HepG2 (cell line): ENCODE data around the gene CAPZB. TPM values are rescaled to one million over a fixed set of nuclear protein-coding genes. Genes with fewer than 3 reads are reported as not detected.

Experiments
- AKAP8 ChIP-seq: sonication (generic); formaldehyde crosslinking; IDR thresholded peaks from 2 replicates; pipeline ENCODE4 v1.5.1; 2020; ENCODE audit warnings: mild to moderate bottlenecking, missing genetic modification reagents
- FIP1L1 ChIP-seq: fragments of 200-400 bp; formaldehyde crosslinking; IDR thresholded peaks from 2 replicates; pipeline ENCODE4 v1.6.1; 2018; ENCODE audit warnings: low read depth, mild to moderate bottlenecking, low read length, moderate library complexity, borderline replicate concordance; ENCODE audit not compliant: insufficient read depth
- MLXIP ChIP-seq: sonication (generic); formaldehyde crosslinking; IDR thresholded peaks from 2 replicates; pipeline ENCODE4 v1.9.0; 2021; ENCODE audit warnings: missing genetic modification reagents, borderline replicate concordance
- NFE2L1 ChIP-seq: sonication (generic); formaldehyde crosslinking; IDR thresholded peaks from 2 replicates; pipeline ENCODE4 v1.4.0; 2020; ENCODE audit warnings: missing genetic modification reagents, mild to moderate bottlenecking, borderline replicate concordance
- NFRKB ChIP-seq: fragments of 450-650 bp; IDR thresholded peaks from 2 replicates; pipeline ENCODE4 v1.6.1; 2017
- SAFB2 ChIP-seq: sonication (generic); formaldehyde crosslinking; IDR thresholded peaks from 2 replicates; pipeline ENCODE4 v1.5.1; 2020; ENCODE audit warnings: missing genetic modification reagents, low read depth, mild to moderate bottlenecking, borderline replicate concordance
- SNAPC2 ChIP-seq: sonication (generic); formaldehyde crosslinking; IDR thresholded peaks from 2 replicates; pipeline ENCODE4 v1.8.1; 2022; ENCODE audit warnings: mild to moderate bottlenecking, missing genetic modification reagents
- TSC22D2 ChIP-seq: sonication (generic); formaldehyde crosslinking; IDR thresholded peaks from 2 replicates; pipeline ENCODE4 v1.5.1; 2020; ENCODE audit warnings: missing genetic modification reagents, mild to moderate bottlenecking, borderline replicate concordance
- XRCC5 ChIP-seq: fragments of 200-400 bp; formaldehyde crosslinking; optimal IDR thresholded peaks from 2 replicates; pipeline ENCODE3; 2017; ENCODE audit warnings: mild to moderate bottlenecking, low read length
- ZBTB40 ChIP-seq, 2 experiments: fragments of 450-650 bp in 1 of 2; sonication (generic) in 1 of 2; formaldehyde crosslinking in 1 of 2; IDR thresholded peaks; 2 replicates each; pipeline versions ENCODE4 v1.6.1 to v1.8.0; 2016 to 2022; ENCODE audit warnings: antibody characterized with exemption in 1 of 2, mild to moderate bottlenecking in 1 of 2, missing genetic modification reagents in 1 of 2
- ZC3H13 ChIP-seq: sonication (generic); formaldehyde crosslinking; IDR thresholded peaks from 2 replicates; pipeline ENCODE4 v1.8.1; 2023; ENCODE audit warnings: mild to moderate bottlenecking, missing genetic modification reagents, moderate library complexity
- ZNF230 ChIP-seq: sonication (generic); formaldehyde crosslinking; IDR thresholded peaks from 2 replicates; pipeline ENCODE4 v1.4.0; 2020; ENCODE audit warnings: mild to moderate bottlenecking, missing genetic modification reagents
- ZNF24 ChIP-seq: fragments of 450-650 bp; IDR thresholded peaks from 2 replicates; pipeline ENCODE4 v1.6.1; 2017; ENCODE audit warnings: antibody characterized with exemption, mild to moderate bottlenecking
- ZNF260 ChIP-seq: sonication (generic); formaldehyde crosslinking; IDR thresholded peaks from 2 replicates; pipeline ENCODE4 v1.4.0; 2020; ENCODE audit warnings: missing genetic modification reagents, low read depth, mild to moderate bottlenecking, borderline replicate concordance
- ZNF749 ChIP-seq: sonication (generic); formaldehyde crosslinking; IDR thresholded peaks from 2 replicates; pipeline ENCODE4 v1.8.0; 2022; ENCODE audit warnings: mild to moderate bottlenecking, missing genetic modification reagents, moderate library complexity, borderline replicate concordance
- ZNF776 ChIP-seq: sonication (generic); formaldehyde crosslinking; IDR thresholded peaks from 2 replicates; pipeline ENCODE4 v1.4.0; 2020; ENCODE audit warnings: mild to moderate bottlenecking, missing genetic modification reagents
- ZSCAN31 ChIP-seq: sonication (generic); formaldehyde crosslinking; IDR thresholded peaks from 2 replicates; pipeline ENCODE4 v1.5.0; 2020; ENCODE audit warnings: low read depth, mild to moderate bottlenecking, missing genetic modification reagents
- polyA plus RNA-seq, 8 experiments: library from polyadenylated mRNA; depleted of rRNA in 3 of 8; stranded (reverse) in 7 of 8; unstranded in 1 of 8; fragments of >200 nt; fragmentation: Illumina TruSeq in 4 of 8; extraction: Trizol in 4 of 8; gene quantifications; 2 replicates each; pipeline versions ENCODE4 v1.2.1 to v1.2.3, GENCODE V29; 2011 to 2016; ENCODE audit warnings: low read depth in 4 of 8, missing spikeins in 1 of 8, mixed read lengths in 1 of 8; ENCODE audit not compliant: insufficient read depth in 1 of 8
- total RNA-seq, 5 experiments: library from RNA; depleted of rRNA; stranded (reverse); fragments of >200 nt; fragmentation: Illumina TruSeq; extraction: Trizol; gene quantifications; 2 replicates each; pipeline ENCODE4 v1.2.3, GENCODE V29; 2016; ENCODE audit warnings: low read depth in 1 of 5

Gene CAPZB
- total and polyA plus RNA-seq, 2 of the 13 experiments (the other 11 are each of a cell fraction or from before 2014, with no cell fraction given): 58.9 to 76.9 TPM

GRCh38 chr1:19485362-19486187 lies at the start of gene CAPZB (continued):
- TF ChIP-seq XRCC5 (no peak), MLXIP (CRISPR knock-in tag) (no peak), ZSCAN31 (no peak), ZNF230 (no peak; the same call in 1 of the 2 replicates), FIP1L1 (no peak), ZC3H13 (no peak), ZBTB40 (IDR thresholded peaks at IDR 0.05) (no peak), ZBTB40 (CRISPR knock-in tag; IDR thresholded peaks at IDR 0.05) (0 out of 2 replicates have a peak, but pooled peaks have one; percentile 17), TSC22D2 (CRISPR knock-in tag) (no peak), ZNF24 (no peak), SAFB2 (no peak), SNAPC2 (CRISPR knock-in tag) (no peak), NFE2L1 (CRISPR knock-in tag) (no peak), ZNF776 (no peak), ZNF749 (CRISPR knock-in tag) (no peak), AKAP8 (CRISPR knock-in tag) (no peak), NFRKB (no peak), ZNF260 (CRISPR knock-in tag) (no peak)
